Measurements from ENCODE around the gene ADPRHL1. TPM values are rescaled to one million over a fixed set of nuclear protein-coding genes. Genes with fewer than 3 reads are reported as not detected.

Gene ADPRHL1
- total RNA-seq, 1 experiment from 2014 or later = 1.5 TPM

DNA sequence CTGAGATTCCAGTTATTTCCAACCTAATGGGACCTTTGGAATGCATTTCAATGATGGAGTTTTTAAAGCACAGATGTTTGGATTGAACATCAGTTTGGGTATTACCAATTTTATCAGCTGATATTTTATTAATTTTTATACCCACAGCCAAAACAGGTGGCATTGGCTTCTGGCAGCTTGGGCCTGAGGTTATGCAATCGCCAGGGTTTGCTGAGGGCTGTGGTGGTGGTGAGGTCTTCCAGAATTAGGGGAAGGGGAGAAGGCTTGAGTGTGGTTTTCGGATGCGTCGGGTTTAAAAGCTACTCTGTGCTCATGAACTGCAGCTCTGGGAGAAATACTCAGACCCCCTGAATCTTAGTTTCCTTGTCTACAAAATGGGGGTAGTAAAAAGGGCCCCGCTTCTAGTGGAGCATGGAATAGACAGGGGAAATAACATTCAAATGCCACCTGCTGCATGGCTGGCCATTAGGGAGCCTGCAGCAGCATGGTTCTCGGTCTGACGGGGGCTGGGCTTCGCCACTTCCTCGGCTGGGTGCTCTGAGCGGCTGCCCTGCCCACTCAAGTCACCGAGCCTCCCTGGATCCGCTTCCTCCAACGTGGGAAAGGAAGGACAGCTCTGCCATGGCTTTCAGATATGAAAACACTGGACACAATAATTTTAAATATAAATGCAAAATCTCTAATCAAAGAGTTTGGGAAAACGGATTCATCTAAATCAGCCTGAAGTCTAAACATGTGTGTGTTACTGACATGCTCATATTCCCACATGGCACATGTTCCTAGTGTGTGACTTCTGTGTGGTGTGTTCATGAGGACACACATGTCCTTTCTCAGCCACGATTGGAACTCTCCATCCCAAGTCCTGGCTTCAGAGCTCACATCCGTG, 35.2 kb downstream of the ADPRHL1 start:
- no peaks in the 10 kb centered on the region for H3K27me3 Mint-ChIP-seq (ENCODE audit: low read depth)
- CTCF ChIA-PET = interaction anchor here (0.6 to 1.3 kb wide), 3 partner anchors 20 to 180 kb away, joined by 3 to 4 read pairs (median 3); no protein-coding TSS in a partner anchor

DNA sequence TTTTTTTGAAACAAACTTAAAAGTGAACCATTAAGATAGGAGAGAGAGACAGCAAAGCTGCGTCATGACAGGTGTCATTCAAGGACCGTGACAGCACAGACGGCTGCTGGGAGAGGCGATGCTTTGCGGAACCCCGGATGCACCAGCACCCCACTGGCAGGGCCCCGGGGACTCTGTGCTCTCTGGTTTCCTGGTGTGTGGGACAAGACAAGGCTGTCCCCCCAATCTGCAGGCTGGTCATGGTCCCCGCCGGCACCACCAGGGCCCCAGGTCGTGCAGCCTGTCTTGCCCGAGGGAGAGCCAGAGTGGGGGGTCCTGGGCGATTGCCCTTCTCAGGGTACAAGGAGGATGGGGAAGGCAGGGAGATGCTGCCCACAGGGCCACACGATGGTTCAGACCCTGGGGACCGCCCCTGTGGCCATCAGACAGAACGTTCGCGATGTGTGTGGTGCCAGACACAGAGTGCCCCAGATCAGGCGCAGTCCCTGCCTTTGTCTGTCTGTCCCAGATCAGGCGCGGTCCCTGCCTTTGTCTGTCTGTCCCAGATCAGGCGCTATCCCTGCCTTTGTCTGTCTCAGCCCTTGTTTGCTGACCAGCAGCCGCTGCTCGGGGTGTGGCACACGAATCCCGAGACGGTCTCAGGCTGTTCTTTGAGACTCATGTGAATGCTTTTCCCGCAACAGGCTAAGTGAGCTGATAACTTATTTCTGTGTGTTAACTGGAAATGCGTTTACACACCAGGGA, 36.1 kb downstream of the ADPRHL1 start:
- ATAC-seq (no peak), DNase-seq (ENCODE audit: low spot score) (no peak)
- Mint-ChIP-seq H3K27ac (no peak overlapping the region), H3K9me3 (no peaks in the 10 kb centered on the region), H3K4me1 (no peaks in the 10 kb centered on the region), H3K27me3 (ENCODE audit: low read depth) (no peaks in the 10 kb centered on the region), H3K36me3 (no peaks in the 10 kb centered on the region), H3K4me3 (no peak overlapping the region)
- POLR2A ChIA-PET = no interaction called here
- CTCF ChIA-PET = interaction anchor here (1.3 kb wide), 1 partner anchor 19 kb away, joined by 3 read pairs; no protein-coding TSS in a partner anchor
- TF ChIP-seq RELA (CRISPR knock-in tag; IDR thresholded peaks at IDR 0.05; ENCODE audit: borderline replicate concordance) (no peak), SP1 (CRISPR knock-in tag; conservative IDR thresholded peaks at IDR 0.05) (no peak), TEAD4 (CRISPR knock-in tag; IDR thresholded peaks at IDR 0.05) (no peak), NR1H2 (CRISPR knock-in tag; IDR thresholded peaks at IDR 0.05) (no peak), HMGXB4 (CRISPR knock-in tag; IDR thresholded peaks at IDR 0.05) (no peak)
- TF ChIP-seq, protein P1, sequence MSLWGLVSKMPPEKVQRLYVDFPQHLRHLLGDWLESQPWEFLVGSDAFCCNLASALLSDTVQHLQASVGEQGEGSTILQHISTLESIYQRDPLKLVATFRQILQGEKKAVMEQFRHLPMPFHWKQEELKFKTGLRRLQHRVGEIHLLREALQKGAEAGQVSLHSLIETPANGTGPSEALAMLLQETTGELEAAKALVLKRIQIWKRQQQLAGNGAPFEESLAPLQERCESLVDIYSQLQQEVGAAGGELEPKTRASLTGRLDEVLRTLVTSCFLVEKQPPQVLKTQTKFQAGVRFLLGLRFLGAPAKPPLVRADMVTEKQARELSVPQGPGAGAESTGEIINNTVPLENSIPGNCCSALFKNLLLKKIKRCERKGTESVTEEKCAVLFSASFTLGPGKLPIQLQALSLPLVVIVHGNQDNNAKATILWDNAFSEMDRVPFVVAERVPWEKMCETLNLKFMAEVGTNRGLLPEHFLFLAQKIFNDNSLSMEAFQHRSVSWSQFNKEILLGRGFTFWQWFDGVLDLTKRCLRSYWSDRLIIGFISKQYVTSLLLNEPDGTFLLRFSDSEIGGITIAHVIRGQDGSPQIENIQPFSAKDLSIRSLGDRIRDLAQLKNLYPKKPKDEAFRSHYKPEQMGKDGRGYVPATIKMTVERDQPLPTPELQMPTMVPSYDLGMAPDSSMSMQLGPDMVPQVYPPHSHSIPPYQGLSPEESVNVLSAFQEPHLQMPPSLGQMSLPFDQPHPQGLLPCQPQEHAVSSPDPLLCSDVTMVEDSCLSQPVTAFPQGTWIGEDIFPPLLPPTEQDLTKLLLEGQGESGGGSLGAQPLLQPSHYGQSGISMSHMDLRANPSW (CRISPR knock-in tag; conservative IDR thresholded peaks at IDR 0.05; ENCODE audit: low read depth) = no peak

More for the DNA sequence above, 35.2 kb downstream of the ADPRHL1 start:
- no peak for TF ChIP-seq FOXJ3 (CRISPR knock-in tag; IDR thresholded peaks at IDR 0.05; ENCODE audit: borderline replicate concordance)
- TF ChIP-seq AFF4 (CRISPR knock-in tag; IDR thresholded peaks at IDR 0.05; ENCODE audit: borderline replicate concordance) = no peak
- TF ChIP-seq, protein P2, sequence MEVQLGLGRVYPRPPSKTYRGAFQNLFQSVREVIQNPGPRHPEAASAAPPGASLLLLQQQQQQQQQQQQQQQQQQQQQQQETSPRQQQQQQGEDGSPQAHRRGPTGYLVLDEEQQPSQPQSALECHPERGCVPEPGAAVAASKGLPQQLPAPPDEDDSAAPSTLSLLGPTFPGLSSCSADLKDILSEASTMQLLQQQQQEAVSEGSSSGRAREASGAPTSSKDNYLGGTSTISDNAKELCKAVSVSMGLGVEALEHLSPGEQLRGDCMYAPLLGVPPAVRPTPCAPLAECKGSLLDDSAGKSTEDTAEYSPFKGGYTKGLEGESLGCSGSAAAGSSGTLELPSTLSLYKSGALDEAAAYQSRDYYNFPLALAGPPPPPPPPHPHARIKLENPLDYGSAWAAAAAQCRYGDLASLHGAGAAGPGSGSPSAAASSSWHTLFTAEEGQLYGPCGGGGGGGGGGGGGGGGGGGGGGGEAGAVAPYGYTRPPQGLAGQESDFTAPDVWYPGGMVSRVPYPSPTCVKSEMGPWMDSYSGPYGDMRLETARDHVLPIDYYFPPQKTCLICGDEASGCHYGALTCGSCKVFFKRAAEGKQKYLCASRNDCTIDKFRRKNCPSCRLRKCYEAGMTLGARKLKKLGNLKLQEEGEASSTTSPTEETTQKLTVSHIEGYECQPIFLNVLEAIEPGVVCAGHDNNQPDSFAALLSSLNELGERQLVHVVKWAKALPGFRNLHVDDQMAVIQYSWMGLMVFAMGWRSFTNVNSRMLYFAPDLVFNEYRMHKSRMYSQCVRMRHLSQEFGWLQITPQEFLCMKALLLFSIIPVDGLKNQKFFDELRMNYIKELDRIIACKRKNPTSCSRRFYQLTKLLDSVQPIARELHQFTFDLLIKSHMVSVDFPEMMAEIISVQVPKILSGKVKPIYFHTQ (CRISPR knock-in tag; IDR thresholded peaks at IDR 0.05) = no peak
- TF ChIP-seq, protein P3, sequence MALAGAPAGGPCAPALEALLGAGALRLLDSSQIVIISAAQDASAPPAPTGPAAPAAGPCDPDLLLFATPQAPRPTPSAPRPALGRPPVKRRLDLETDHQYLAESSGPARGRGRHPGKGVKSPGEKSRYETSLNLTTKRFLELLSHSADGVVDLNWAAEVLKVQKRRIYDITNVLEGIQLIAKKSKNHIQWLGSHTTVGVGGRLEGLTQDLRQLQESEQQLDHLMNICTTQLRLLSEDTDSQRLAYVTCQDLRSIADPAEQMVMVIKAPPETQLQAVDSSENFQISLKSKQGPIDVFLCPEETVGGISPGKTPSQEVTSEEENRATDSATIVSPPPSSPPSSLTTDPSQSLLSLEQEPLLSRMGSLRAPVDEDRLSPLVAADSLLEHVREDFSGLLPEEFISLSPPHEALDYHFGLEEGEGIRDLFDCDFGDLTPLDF (CRISPR knock-in tag; IDR thresholded peaks at IDR 0.05) = no peak
- TF ChIP-seq MAX (CRISPR knock-in tag; IDR thresholded peaks at IDR 0.05) = no peak
- no peak for TF ChIP-seq ZNF396 (CRISPR knock-in tag; IDR thresholded peaks at IDR 0.05; ENCODE audit: borderline replicate concordance)
- H3K36me3 Mint-ChIP-seq = no peaks in the 10 kb centered on the region
- DNase-seq (ENCODE audit: low spot score) (no peak), ATAC-seq (no peak)
- H3K4me3 Mint-ChIP-seq = no peak overlapping the region
- H3K27ac Mint-ChIP-seq = no peak overlapping the region
- H3K9me3 Mint-ChIP-seq = no peaks in the 10 kb centered on the region
- H3K4me1 Mint-ChIP-seq = no peaks in the 10 kb centered on the region
- POLR2A ChIA-PET = no interaction called here
